ENCODE measurements around the gene SLC15A2.

DNA sequence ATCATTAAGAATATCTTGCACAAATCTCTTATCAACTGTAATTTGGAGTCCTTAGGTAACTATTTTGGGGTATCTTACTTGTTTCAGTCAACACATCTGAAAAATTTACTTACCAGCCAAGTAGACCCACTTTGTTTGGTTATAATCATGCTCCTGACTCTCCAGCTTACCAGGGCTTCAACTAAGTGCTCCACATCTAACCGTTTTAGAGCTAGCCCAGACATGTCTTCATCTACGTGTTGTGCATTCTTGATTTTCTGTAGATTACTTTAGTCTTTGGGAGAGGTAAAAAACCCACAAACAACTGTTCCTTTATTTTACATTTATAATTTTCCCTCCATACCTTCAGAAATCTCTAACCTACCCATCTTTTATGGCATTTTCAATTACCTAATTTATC, 41.9 kb upstream of the SLC15A2 start:
- TF ChIP-seq, protein P1, sequence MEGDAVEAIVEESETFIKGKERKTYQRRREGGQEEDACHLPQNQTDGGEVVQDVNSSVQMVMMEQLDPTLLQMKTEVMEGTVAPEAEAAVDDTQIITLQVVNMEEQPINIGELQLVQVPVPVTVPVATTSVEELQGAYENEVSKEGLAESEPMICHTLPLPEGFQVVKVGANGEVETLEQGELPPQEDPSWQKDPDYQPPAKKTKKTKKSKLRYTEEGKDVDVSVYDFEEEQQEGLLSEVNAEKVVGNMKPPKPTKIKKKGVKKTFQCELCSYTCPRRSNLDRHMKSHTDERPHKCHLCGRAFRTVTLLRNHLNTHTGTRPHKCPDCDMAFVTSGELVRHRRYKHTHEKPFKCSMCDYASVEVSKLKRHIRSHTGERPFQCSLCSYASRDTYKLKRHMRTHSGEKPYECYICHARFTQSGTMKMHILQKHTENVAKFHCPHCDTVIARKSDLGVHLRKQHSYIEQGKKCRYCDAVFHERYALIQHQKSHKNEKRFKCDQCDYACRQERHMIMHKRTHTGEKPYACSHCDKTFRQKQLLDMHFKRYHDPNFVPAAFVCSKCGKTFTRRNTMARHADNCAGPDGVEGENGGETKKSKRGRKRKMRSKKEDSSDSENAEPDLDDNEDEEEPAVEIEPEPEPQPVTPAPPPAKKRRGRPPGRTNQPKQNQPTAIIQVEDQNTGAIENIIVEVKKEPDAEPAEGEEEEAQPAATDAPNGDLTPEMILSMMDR (IDR thresholded peaks at IDR 0.05 in 8 of 11, conservative IDR thresholded peaks at IDR 0.05 in 3 of 11): no peak
- no peak for TF ChIP-seq POLR2AphosphoS5 (IDR thresholded peaks at IDR 0.05)

All from spleen (tissue), 7 donors.